Colon (tissue), 2 donors: Measurements from ENCODE around the gene SLC24A3.

ENCODE experiments used
- FAIRE-seq: peaks from 2 replicates; lab custom pipeline; 2012; peaks lifted over from hg19 to GRCh38; lab: Jason Lieb, UNC
- donor health status: control.
- donor health status: control.

Gene SLC24A3

GRCh38 chr20:19682249-19682648 is 469.8 kb downstream of the SLC24A3 start:
- FAIRE-seq = no peak

- FAIRE-seq = no peak
Measured at GRCh38 chr20:19683188-19683587, 470.7 kb downstream of the SLC24A3 start.

GRCh38 chr20:19683822-19684221 is 471.4 kb downstream of the SLC24A3 start:
- no peak for FAIRE-seq

GRCh38 chr20:19688031-19688806 is 475.8 kb downstream of the SLC24A3 start:
- no peak for FAIRE-seq

- FAIRE-seq = no peak
Measured at GRCh38 chr20:19690462-19690861, 478.0 kb downstream of the SLC24A3 start.

DNA sequence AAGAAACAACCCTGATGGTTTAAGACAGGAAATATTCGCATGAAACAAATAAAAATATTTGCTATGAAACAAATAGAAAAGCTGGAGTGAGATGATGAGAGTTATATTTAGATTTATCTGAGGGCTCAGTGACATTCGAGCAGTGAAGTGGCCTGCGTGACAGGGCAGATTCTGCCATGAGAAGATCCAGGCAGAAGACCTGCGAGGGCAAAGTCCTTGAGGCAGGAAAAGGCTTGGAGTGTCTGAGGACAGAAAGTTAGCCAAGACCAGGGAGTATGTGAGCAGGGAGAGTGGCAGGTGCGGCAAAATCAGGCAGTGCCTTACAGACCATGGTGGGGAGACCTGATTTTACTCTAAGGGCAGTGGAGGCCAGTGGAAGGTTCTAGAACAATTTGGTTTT is 478.7 kb downstream of the SLC24A3 start:
- no peak for FAIRE-seq

- FAIRE-seq = no peak
Measured at GRCh38 chr20:19692100-19692499, 479.7 kb downstream of the SLC24A3 start.

GRCh38 chr20:19692685-19693119 is 480.3 kb downstream of the SLC24A3 start:
- FAIRE-seq = no peak

DNA sequence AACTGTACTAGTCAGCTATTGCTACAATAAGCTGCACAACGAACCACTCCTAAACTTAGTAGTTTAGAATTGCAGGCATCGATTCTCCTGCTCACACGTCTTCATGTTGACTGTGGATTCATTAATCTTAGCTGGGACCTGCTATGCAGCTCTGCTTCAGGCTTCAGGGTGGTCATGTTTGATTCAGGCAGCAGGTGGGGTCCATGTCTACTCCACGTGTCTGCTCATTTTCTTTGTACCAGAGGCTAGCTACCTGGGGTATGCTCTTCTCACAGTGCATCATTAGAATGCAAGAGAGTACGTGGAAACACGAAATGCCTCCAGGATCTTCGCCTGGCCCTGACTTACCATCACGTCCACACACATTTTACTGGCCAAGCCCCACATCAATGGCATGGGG is 481.1 kb downstream of the SLC24A3 start:
- no peak for FAIRE-seq

DNA sequence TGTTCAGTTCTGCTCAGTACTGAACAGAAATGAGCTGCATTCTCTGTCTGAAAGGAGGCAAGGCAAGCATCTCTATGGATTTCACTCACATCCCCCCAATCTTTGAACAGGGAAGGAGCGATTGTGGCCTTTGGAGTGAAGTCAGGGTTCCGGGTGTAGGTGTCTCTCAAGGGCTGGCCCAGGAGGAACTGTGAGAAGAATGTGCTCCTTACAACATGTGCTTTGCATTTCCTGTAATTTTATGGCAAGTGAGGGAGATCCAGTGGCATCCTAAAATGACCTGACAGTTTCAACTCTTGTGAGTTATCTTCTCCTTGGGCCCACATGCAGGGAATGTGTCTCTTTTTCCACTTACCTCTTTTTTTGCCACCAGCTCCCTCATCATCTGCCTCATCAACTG is 482.6 kb downstream of the SLC24A3 start:
- no peak for FAIRE-seq

DNA sequence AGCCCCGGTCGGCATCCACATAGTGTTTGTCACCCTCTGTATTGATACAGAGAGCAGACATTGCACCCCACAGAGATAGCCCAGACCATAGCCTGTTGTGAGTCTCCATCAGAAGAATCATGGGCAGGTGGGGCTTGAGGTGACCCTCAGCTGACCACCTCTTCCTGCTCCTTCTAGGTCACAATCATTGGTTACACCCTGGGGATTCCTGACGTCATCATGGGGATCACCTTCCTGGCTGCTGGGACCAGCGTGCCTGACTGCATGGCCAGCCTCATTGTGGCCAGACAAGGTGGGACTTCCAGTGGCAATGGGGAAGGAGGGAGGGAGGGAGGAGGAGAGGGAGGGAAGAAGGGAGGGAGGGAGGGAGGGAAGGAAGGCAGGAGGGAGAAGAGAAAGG is 484.2 kb downstream of the SLC24A3 start:
- no peak for FAIRE-seq

DNA sequence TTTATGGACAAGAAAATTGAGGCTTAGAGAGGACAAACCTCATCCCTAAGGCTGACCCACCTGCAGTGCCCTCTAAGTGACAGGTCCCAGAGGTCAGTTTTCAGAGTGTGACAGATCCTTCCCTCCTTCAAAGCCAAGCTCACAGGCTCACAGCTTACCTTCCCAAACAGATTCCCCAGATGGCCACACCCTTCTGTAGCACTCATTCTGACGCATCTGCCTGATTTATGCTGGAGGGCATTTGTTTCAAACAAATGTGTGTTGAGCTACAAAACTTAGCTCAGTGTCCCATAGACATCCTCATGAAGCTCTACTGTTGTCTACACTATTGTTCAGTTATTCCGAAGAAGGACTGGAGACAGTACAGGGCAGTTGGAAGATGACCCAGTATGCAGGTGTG is 485.0 kb downstream of the SLC24A3 start:
- no peak for FAIRE-seq

- FAIRE-seq = no peak
Measured at GRCh38 chr20:19699180-19699971, 486.9 kb downstream of the SLC24A3 start.

- FAIRE-seq = no peak
Measured at GRCh38 chr20:19701429-19701828, 489.0 kb downstream of the SLC24A3 start.

GRCh38 chr20:19706463-19706862 is 494.0 kb downstream of the SLC24A3 start:
- FAIRE-seq = no peak

DNA sequence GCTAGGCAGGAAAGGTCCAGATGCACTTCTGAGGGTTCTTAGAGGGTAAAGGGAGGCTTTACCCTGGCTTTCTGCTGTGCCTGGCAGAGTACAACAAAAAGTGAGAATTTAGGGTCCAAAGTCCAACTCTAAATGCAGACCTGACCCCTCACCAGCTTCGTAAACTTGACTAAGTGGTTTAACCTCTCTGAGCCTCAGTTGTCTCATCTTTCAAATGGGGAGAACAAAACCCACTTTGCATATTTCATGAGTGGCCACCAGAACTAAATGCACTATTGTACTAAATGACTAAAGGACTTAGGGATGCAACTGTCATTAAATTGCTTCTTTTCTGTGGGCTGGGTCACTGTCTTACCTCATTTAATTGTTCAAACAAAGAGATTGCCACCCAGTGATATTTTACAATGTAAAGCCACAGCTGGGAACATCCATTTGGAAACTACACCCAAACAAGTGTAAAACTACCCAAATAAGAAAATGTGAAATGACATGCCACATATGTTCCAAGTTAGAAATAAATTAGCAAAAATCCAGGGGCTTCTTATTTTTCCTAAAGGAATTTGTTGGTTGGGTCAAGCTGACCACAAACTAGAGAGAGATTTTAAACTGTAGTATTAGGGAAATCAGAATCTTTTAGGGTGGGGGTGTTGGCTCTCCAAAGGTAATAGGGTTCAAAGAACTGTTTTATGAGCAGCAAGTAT is 497.3 kb downstream of the SLC24A3 start:
- no peak for FAIRE-seq

GRCh38 chr20:19710336-19711120 is 498.1 kb downstream of the SLC24A3 start:
- FAIRE-seq = no peak

DNA sequence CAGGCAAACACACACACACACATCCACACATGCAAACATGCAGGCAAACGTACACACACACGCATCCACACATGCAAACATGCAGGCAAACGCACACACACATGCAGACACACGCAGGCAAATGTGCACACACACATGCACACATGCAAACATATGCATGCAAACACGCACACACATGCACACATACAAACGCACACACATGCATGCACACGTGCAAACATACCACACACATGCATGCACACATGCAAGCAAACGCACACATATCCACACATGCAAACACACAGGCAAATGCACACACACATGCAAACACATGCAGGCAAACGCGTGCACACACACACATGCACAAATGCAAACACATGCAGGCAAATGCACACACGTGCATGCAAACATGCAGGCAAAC is 498.7 kb downstream of the SLC24A3 start:
- no peak for FAIRE-seq

DNA sequence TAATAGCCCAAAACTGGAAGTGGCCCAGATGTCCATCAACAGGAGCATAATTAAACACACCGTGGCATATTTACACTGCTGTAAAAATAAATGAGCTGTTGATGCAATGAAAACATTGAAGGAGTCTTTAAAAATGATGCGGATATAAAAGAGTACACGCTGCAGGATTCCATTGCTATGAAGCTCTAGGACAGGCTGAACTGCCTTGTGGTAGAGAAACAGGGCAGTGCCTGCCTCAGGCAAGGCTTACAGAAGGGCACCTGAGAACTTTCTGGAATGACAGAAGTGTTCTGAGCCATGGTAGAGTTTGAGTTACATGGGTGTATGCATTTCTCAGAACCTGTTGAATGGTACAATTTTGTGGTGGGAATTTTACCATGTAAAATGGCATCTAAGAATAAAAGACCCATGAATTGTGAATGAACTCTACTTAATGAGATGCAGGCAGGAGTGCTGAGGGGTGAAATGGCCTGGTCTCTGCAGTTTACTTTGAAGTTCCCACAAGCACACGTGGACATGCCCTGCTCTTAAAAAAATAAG is 500.3 kb downstream of the SLC24A3 start:
- no peak for FAIRE-seq

DNA sequence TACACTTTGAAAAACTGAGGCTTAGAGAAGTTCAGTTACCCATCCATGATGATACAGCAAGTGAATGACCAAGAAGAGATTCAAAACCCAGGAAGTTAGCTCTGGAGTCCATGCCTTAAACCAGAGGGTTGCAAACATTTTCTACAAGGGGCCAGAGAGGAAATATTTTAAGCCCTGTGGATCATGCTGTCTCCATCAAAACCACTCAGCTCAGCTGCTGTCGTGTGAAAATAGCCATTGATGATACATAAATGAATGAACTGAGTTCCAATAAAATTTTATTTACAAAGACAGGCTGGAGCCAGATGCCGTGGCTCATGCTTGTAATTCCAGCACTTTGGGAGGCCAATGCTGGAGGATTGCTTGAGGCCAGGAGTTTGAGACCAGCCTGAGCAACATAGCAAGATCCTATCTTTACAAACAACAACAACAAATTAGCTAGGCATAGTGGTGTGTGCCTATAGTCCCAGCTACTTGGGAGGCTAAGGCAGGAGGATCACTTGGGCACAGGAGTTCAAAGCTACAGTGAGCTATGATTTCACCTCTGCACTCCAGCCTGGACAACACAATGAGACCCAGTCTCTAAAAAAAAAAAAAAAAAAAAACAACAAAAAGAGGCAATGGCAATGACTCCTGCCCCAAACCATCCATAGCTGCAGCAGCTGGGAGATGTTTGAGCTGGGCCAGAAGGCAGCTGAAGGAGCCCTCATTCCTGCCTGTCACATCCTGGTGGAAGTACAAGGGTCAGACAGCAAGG is 501.6 kb downstream of the SLC24A3 start:
- no peak for FAIRE-seq

GRCh38 chr20:19714579-19714840 is 502.1 kb downstream of the SLC24A3 start:
- no peak for FAIRE-seq
